Effector CD8-positive, alpha-beta T cell (primary cell): Measurements from ENCODE around the gene CCK.

Experiments
- DNase-seq: peaks from one replicate; lab custom pipeline; 2025; lab: John Stamatoyannopoulos, UW

Gene CCK

DNA sequence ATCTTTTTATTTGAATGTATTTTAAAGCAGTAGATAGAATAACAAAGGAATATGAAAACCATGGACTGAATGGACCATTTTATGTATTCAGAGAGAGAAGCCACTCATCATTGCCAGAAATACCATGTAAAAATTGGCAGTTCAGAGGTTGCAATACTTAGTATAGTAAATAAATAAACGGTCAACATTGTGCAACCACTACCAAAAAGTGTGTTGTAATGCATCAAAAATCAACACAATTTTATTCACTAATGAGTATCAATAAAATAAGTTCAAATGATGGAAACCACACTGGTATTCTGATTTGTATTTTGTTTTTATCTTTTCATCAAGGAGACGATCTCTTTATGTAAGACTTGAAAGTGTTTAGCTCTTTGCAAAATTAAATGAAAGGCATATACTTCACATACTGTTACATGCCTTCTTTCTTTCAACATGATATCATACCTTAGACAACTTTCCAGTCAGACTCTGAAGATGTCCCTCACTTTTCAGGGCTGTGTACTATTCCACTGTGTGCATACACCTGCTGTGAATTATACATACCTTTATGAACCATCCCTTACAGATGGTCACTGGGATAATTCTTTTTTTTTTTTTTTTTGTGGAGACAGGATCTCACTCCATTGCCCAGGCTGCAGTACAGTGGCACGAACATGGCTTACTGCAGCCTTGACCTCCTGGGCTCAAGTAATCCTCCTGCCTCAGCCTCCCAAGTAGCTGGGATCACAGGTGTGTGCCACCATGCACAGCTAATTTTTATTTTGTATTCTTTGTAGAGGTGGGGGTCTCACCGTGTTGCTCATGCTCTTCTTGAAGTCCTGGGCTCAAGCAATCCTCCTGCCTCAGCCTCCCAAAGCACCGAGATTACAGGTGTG, 40.3 kb downstream of the CCK start:
- DNase-seq, result no peak

DNA sequence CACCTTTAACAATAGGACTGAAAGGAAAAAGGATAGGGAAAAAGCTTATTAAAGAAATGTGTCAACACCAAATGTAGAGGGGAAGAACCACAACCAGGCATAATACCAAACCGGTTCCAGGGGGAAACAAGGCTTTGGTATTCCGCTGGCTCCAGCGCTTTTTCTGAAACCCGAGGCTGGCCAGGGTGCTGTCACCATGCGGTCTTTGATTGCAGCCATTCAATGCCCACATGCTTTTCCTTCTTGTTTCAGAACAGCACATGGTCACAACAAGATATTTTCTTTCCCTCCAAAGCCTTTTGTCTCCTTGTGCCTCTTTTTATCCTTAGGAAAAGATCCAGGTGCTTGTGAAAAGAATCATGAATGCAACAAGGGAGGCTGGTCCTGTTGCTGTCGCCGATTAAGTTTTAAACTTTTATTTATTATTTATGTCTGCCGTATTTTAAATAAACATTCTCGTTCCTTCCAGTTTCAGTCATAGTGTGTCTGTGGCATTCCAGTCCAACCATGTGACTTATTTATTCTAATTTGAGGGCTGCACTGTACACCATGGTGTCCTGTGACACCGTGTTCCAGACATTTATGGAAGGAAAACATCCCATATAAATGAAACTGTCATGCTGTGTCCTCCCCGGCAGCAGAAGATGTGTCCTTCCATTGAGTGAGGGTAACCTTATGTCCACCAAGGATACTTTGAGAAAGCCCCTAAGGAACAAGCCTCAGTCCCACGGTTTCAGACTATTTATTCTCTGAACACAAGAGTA, 41.1 kb downstream of the CCK start:
- no peak for DNase-seq

- DNase-seq, result no peak
Observed at GRCh38 chr3:42224178-42224577, 41.8 kb downstream of the CCK start.

- no peak for DNase-seq
Observed at GRCh38 chr3:42222942-42223693, 42.9 kb downstream of the CCK start.

- DNase-seq, result no peak
Observed at GRCh38 chr3:42220436-42221121, 45.4 kb downstream of the CCK start.

- peak; percentile 3 for DNase-seq
Observed at GRCh38 chr3:42216931-42217333, 49.1 kb downstream of the CCK start.

DNA sequence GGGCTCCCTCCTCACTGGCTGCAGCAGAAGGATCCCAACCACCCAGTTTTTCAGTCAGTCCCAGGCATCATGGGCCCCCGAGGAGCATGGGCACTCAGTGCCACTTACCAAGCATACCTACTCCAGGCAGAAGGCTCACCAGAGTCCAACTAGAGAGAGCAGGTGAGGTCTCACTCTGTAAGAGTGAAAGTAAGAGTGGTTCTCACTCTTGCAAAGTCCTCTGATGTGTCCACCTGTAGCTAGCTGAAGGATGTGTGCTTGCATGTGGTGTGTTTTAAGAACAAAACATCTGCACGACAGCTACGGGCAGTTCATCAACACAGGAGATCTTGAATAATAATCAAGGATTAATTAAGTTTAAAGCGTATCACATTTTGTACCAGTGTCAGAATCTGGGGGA, 49.7 kb downstream of the CCK start:
- DNase-seq, result no peak

DNA sequence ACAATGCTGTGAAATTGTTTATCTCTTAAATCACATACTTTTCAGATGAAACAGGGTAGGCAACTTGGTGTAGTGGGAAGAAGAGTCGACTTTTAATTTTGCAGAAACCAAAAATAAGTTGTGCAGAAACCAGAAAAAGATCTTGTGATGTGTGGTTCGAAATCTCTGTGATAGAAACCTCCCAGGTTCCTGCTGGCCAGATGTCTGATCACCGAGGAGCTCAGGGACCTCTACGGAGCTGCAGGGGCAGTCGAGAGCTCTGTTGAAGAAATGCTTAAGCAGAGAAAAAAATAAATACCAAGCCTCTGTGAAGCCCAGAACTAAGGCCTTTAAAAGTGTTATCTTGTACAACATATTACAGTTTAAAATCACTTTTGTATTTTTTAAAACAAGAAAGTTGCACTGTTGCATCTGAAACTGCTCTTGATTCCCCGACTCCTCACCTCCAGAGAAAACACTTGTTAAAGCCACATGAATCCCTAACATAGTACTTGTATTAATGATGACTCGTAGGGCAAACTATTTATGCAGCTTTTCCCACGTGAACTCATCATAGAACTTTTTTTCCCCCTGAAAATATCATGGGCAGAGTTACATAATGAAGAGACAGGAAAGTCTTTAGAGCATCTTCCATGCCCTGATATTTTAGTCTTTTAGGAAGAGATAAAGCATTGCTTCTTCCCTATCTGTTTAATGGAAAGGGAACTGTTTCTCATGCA, 51.3 kb downstream of the CCK start:
- no peak for DNase-seq

GRCh38 chr3:42214064-42214463, 51.9 kb downstream of the CCK start:
- DNase-seq, result no peak

DNA sequence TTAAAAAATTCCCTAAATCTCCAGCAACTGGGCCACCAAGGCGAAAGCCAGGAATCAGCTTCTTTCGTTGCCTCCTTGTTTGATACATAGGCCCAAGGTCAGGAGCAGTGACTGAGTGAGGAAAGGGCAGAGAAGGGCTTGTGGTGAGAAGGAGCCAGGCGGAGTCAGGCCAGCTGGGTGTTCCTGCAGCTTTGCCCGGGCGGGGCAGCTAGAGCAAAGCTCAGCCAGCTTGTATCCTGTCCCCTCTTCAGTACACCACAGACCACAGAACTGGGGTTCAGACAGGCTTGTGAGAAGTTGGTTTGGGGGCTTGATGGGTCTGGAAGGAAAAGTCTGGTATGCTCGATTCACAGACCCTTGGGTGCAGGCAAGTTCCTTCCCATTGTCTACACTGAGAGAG, 52.6 kb downstream of the CCK start:
- no peak for DNase-seq

GRCh38 chr3:42210726-42211125, 55.3 kb downstream of the CCK start:
- DNase-seq, result no peak

DNA sequence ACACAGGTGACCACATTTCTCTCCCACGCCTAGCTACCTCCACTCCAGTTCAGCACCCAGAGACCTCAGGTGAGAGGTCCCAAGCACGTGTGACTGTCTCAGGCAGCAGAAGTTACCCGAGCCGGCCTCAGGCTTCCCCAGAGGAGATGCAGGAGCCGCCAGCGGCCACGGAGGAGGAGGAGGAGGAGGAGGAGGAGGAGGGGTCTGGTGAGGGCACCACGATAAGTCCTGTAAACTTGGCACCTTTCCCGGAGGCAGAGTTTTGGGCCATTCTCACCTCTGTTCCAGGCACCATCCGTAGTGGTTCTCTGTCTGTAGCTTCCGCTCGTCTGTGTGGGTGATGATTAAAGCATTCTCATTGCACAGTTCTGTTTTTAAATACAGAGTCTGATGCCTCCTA, 56.1 kb downstream of the CCK start:
- DNase-seq, result no peak
